Measurements from ENCODE around the gene UAP1L1.

GRCh38 chr9:137111788-137112563, 34.7 kb downstream of the UAP1L1 start:
- no peak for TF ChIP-seq EZH2 (IDR thresholded peaks at IDR 0.05; ENCODE audit: borderline replicate concordance, insufficient read depth, low read length, poor library complexity, severe bottlenecking)
- TF ChIP-seq POLR2AphosphoS5 (IDR thresholded peaks at IDR 0.05) = no peak
- TF ChIP-seq CTCF (IDR thresholded peaks at IDR 0.05; ENCODE audit: poor library complexity, severe bottlenecking) = no peak
- no peak for TF ChIP-seq EP300 (conservative IDR thresholded peaks at IDR 0.05; ENCODE audit: poor library complexity, severe bottlenecking)
- no peak for TF ChIP-seq TAF1 (IDR thresholded peaks at IDR 0.05; ENCODE audit: low read depth)
- no peak for TF ChIP-seq REST (IDR thresholded peaks at IDR 0.05; ENCODE audit: borderline replicate concordance)
- no peak for TF ChIP-seq MXI1 (conservative IDR thresholded peaks at IDR 0.05; ENCODE audit: poor library complexity, severe bottlenecking)
- TF ChIP-seq SMC3 (conservative IDR thresholded peaks at IDR 0.05; ENCODE audit: poor library complexity) = no peak
- no peak for TF ChIP-seq RAD21 (conservative IDR thresholded peaks at IDR 0.05)

Data from neural cell (in vitro differentiated cells).